HCT116 (cell line): ENCODE results near the gene UBE2G2. TPM values are rescaled to one million over a fixed set of nuclear protein-coding genes. Genes with fewer than 3 reads are reported as not detected.

Source experiments
- ATAC-seq: fragments of 200-7000 bp; cut with Tn5 transposase; 2 replicates; pipeline ENCODE4 v1.9.1; 2020; ENCODE audit warnings: mild to moderate bottlenecking, moderate library complexity
- BruUV-seq: library from RNA; stranded (reverse); fragments of 400-500 nt; replicated peaks from 2 replicates; lab custom pipeline; 2021; lab: Mats Ljungman, UMichigan
- CTCF ChIA-PET: fragments of 300-600 bp; sonication (Branson Sonifier 250); formaldehyde crosslinking; loops from one replicate; lab custom pipeline; 2021; ENCODE audit warnings: antibody characterized with exemption; lab: Charles Lee
- POLR2A ChIA-PET: fragments of 300-600, 350-600 bp; sonication (Branson Sonifier 250); formaldehyde crosslinking; loops from one replicate; lab custom pipeline; 2021; ENCODE audit warnings: antibody characterized with exemption; lab: Charles Lee
- RAD21 ChIA-PET, 2 experiments: fragments of 300-600 bp; sonication (Branson Sonifier 250); formaldehyde crosslinking; loops; one replicate each; lab custom pipeline; 2023; ENCODE audit warnings: low total read pairs in 2 of 2; ENCODE audit not compliant: uncharacterized antibody in 2 of 2, unreplicated experiment in 2 of 2, low non-redundant PET in 1 of 2; lab: Charles Lee
- DNase-seq: peaks from one replicate; pipeline ENCODE4 v3.0.0-alpha.2; 2010; ENCODE audit warnings: low read depth, low spot score
- H2AFZ ChIP-seq: fragments of 200-600 bp; shearing (Covaris generic), sonication (generic); 2 replicates; pipeline ENCODE4 v1.6.1; 2017; ENCODE audit warnings: low read depth, mixed run types, mixed read lengths, antibody characterized with exemption, low read length; ENCODE audit not compliant: poor library complexity, severe bottlenecking
- H3K27ac ChIP-seq: 2 replicates; pipeline ENCODE4 v1.5.1; 2012; ENCODE audit warnings: low read depth, low read length
- H3K27me3 ChIP-seq: fragments of 200-600 bp; sonication (generic); 2 replicates; pipeline ENCODE4 v1.6.1; 2016; ENCODE audit warnings: mixed run types, low read length, mixed read lengths; ENCODE audit not compliant: insufficient read depth
- H3K36me3 ChIP-seq, 2 experiments: fragments of 200-500 bp in 1 of 2; fragments of 200-600 bp in 1 of 2; sonication (Bioruptor generic) in 1 of 2; sonication (generic) in 1 of 2; 2 replicates each; pipeline versions ENCODE4 v1.5.1 to v1.6.1; 2014 to 2016; ENCODE audit warnings: low read length in 2 of 2, inconsistent platforms in 1 of 2, mixed read lengths in 1 of 2, mixed run types in 1 of 2; ENCODE audit not compliant: insufficient read depth in 2 of 2, control insufficient read depth in 1 of 2
- H3K4me1 ChIP-seq, 2 experiments: fragments of 200-600 bp in 1 of 2; sonication (generic) in 1 of 2; 2 replicates each; pipeline versions ENCODE4 v1.5.1 to v1.6.1; 2012 to 2017; ENCODE audit warnings: low read length in 2 of 2, inconsistent platforms in 1 of 2, mild to moderate bottlenecking in 1 of 2, mixed read lengths in 1 of 2, mixed run types in 1 of 2, moderate library complexity in 1 of 2; ENCODE audit not compliant: insufficient read depth in 2 of 2, control insufficient read depth in 1 of 2
- H3K4me2 ChIP-seq: fragments of 200-600 bp; sonication (generic); 2 replicates; pipeline ENCODE4 v1.6.1; 2017; ENCODE audit warnings: mixed run types, low read length, mixed read lengths
- H3K4me3 ChIP-seq, 2 experiments: fragments of 200-600 bp in 1 of 2; sonication (generic) in 1 of 2; replicated peaks in 1 of 2; 2 replicates each; pipeline ENCODE4 v1.5.1; 2011 to 2016; ENCODE audit warnings: low read length in 2 of 2, control low read depth in 1 of 2, low read depth in 1 of 2, mild to moderate bottlenecking in 1 of 2, mixed read lengths in 1 of 2, mixed run types in 1 of 2
- H3K79me2 ChIP-seq: fragments of 200-600 bp; sonication (generic); 2 replicates; pipeline ENCODE4 v1.6.1; 2017; ENCODE audit warnings: mild to moderate bottlenecking, mixed run types, low read length, moderate library complexity, mixed read lengths; ENCODE audit not compliant: insufficient read depth
- H3K9ac ChIP-seq: fragments of 200-600 bp; sonication (generic); 2 replicates; pipeline ENCODE4 v1.6.1; 2016; ENCODE audit warnings: low read length, mixed read lengths
- H3K9me2 ChIP-seq: fragments of 200-600 bp; sonication (generic), shearing (Covaris generic); 2 replicates; pipeline ENCODE4 v1.6.1; 2017; ENCODE audit warnings: mixed run types, mild to moderate bottlenecking, moderate library complexity; ENCODE audit not compliant: insufficient read depth
- H3K9me3 ChIP-seq, 2 experiments: fragments of 200-500 bp in 1 of 2; fragments of 200-600 bp in 1 of 2; sonication (Bioruptor generic) in 1 of 2; sonication (generic) in 1 of 2; 2 replicates each; pipeline ENCODE4 v1.6.1; 2014 to 2017; ENCODE audit warnings: low read length in 2 of 2, mixed read lengths in 2 of 2, inconsistent platforms in 1 of 2, low read depth in 1 of 2, mild to moderate bottlenecking in 1 of 2, mixed run types in 1 of 2, moderate library complexity in 1 of 2; ENCODE audit not compliant: control insufficient read depth in 1 of 2, insufficient read depth in 1 of 2
- H4K20me1 ChIP-seq: fragments of 200-600 bp; sonication (generic), shearing (Covaris generic); 2 replicates; pipeline ENCODE4 v1.6.1; 2017; ENCODE audit warnings: mixed run types, mild to moderate bottlenecking, moderate library complexity; ENCODE audit not compliant: insufficient read depth
- CBX3 ChIP-seq: IDR thresholded peaks from 2 replicates; pipeline ENCODE4 v1.6.1; 2012; ENCODE audit warnings: low read depth
- EGR1 ChIP-seq: IDR thresholded peaks from 2 replicates; pipeline ENCODE4 v1.6.1; 2012; ENCODE audit warnings: low read depth
- EZH2 ChIP-seq: fragments of 200-600 bp; sonication (generic); IDR thresholded peaks from 2 replicates; pipeline ENCODE4 v1.6.1; 2017; ENCODE audit warnings: antibody characterized with exemption, mixed run types
- FOSL1 ChIP-seq: IDR thresholded peaks from 2 replicates; pipeline ENCODE4 v1.6.1; 2012; ENCODE audit warnings: low read depth
- JUND ChIP-seq: IDR thresholded peaks from 2 replicates; pipeline ENCODE4 v1.6.1; 2012
- RAD21 ChIP-seq: IDR thresholded peaks from 2 replicates; pipeline ENCODE4 v1.6.1; 2012; ENCODE audit warnings: low read depth, mild to moderate bottlenecking
- SIN3A ChIP-seq: IDR thresholded peaks from 2 replicates; pipeline ENCODE4 v1.6.1; 2012; ENCODE audit warnings: low read depth
- SP1 ChIP-seq: IDR thresholded peaks from 2 replicates; pipeline ENCODE4 v1.6.1; 2012; ENCODE audit warnings: low read depth
- SRF ChIP-seq: IDR thresholded peaks from 2 replicates; pipeline ENCODE4 v1.6.1; 2012; ENCODE audit warnings: low read depth
- TCF7L2 ChIP-seq: IDR thresholded peaks from 2 replicates; pipeline ENCODE4 v1.7.0; 2011; ENCODE audit warnings: borderline replicate concordance, inconsistent platforms; ENCODE audit not compliant: insufficient read depth, insufficient read length; ENCODE audit errors: extremely low read depth
- ZFX ChIP-seq: fragments of 450-650 bp; IDR thresholded peaks from 2 replicates; pipeline ENCODE4 v1.6.1; 2017
- intact Hi-C: fragments of 100-400 bp; cut with micrococcal nuclease; formaldehyde crosslinking; loops from 2 replicates; pipeline ENCODE4 v1.10.0; 2022
- total RNA-seq: library from RNA; stranded (reverse); gene quantifications from one replicate; pipeline ENCODE4 v1.2.1, GENCODE V29; 2021; ENCODE audit not compliant: unreplicated experiment
- TF ChIP-seq, protein P1 (sequence below): IDR thresholded peaks from 2 replicates; pipeline ENCODE4 v1.6.1; 2011; ENCODE audit warnings: mild to moderate bottlenecking, low read length, moderate library complexity; ENCODE audit not compliant: insufficient replicate concordance; ENCODE audit errors: extremely low read depth
- TF ChIP-seq, protein P2 (sequence below), 3 experiments: fragments of 200-600 bp in 1 of 3; sonication (generic) in 1 of 3; IDR thresholded peaks in 2 of 3; conservative IDR thresholded peaks in 1 of 3; 2 replicates each; pipeline ENCODE4 v1.5.1; 2012 to 2017; ENCODE audit warnings: low read depth in 2 of 3, low read length in 2 of 3, antibody characterized with exemption in 1 of 3, borderline replicate concordance in 1 of 3, control low read depth in 1 of 3, mild to moderate bottlenecking in 1 of 3, mixed read lengths in 1 of 3, mixed run types in 1 of 3, moderate library complexity in 1 of 3; ENCODE audit not compliant: insufficient read depth in 1 of 3

Gene UBE2G2
- total RNA-seq, 1 experiment from 2014 or later = 86.5 TPM

DNA sequence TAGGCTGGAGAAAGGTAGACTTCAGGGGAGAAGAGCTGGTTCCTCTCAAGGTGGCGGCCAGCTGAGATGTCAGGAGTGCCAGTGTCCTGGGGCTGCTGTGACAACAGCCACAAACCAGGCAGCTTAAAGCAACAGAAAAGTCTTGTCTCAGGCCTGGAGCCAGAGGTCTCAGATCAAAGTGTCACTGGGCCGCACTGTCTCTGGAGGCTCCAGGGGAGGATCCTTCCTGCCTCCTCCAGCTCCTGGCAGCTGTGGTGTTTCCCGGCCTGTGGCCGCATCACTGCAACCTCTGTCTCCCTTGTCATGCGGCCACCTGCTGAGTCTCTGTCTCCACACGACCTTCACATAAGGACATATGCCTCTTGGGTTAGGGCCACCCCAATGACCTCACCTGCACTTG lies 65.8 kb downstream of the UBE2G2 start:
- ChIA-PET CTCF (no interaction called here), POLR2A (no interaction called here), RAD21 (no interaction called here)
- Histone ChIP-seq H3K9me3 (no peaks in the 10 kb centered on the region), H2AFZ (no peak overlapping the region), H3K9me2 (no peaks in the 10 kb centered on the region), H3K27me3 (no peaks in the 10 kb centered on the region), H4K20me1 (no peaks in the 10 kb centered on the region), H3K9ac (no peak overlapping the region), H3K79me2 (no peaks in the 10 kb centered on the region), H3K4me1 (no peaks in the 10 kb centered on the region), H3K4me3 (no peak overlapping the region), H3K27ac (no peak overlapping the region), H3K36me3 (no peaks in the 10 kb centered on the region), H3K4me2 (no peak overlapping the region)
- no TSS peak for BruUV-seq
- intact Hi-C loops = no loop called here
- DNase-seq = no peak
- no peak for ATAC-seq
- TF ChIP-seq, protein P1, sequence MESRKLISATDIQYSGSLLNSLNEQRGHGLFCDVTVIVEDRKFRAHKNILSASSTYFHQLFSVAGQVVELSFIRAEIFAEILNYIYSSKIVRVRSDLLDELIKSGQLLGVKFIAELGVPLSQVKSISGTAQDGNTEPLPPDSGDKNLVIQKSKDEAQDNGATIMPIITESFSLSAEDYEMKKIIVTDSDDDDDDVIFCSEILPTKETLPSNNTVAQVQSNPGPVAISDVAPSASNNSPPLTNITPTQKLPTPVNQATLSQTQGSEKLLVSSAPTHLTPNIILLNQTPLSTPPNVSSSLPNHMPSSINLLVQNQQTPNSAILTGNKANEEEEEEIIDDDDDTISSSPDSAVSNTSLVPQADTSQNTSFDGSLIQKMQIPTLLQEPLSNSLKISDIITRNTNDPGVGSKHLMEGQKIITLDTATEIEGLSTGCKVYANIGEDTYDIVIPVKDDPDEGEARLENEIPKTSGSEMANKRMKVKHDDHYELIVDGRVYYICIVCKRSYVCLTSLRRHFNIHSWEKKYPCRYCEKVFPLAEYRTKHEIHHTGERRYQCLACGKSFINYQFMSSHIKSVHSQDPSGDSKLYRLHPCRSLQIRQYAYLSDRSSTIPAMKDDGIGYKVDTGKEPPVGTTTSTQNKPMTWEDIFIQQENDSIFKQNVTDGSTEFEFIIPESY = no peak
- no peak for TF ChIP-seq SIN3A
- no peak for TF ChIP-seq RAD21
- no peak for TF ChIP-seq SRF
- no peak for TF ChIP-seq SP1
- no peak for TF ChIP-seq EZH2
- no peak for TF ChIP-seq EGR1
- no peak for TF ChIP-seq CBX3
- no peak for TF ChIP-seq TCF7L2

DNA sequence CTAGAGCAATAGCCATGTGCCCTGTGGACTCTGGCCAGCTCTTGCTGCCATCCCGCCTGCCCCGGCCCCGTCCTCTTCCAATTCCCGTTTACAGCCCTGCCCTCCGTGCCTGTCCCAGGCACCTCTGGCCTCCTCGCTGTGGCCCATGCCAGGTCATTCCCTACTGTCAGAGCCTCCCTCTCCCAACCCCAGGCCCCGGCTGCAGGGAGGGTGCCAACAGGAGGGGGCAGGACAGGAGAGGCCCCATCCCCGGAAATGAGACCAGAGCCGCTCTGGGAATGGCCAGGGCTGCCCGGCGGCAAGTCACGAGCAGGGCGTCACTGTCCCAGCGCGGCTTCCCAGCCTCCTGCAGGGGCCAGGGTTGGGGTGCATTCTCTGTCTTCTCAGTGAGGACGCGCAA lies 66.8 kb downstream of the UBE2G2 start:
- ATAC-seq (no peak), DNase-seq (no peak)
- Histone ChIP-seq H3K9ac (no peak overlapping the region), H3K4me1 (no peaks in the 10 kb centered on the region), H2AFZ (no peak overlapping the region), H3K27me3 (no peaks in the 10 kb centered on the region), H3K4me2 (no peak overlapping the region), H3K4me3 (no peak overlapping the region), H3K79me2 (no peaks in the 10 kb centered on the region), H3K9me3 (no peaks in the 10 kb centered on the region), H3K36me3 (no peaks in the 10 kb centered on the region), H3K27ac (no peak overlapping the region), H4K20me1 (no peaks in the 10 kb centered on the region), H3K9me2 (no peaks in the 10 kb centered on the region)
- ChIA-PET CTCF (no interaction called here), RAD21 (no interaction called here), POLR2A (no interaction called here)
- BruUV-seq = no TSS peak
- TF ChIP-seq ZFX (no peak), FOSL1 (no peak), JUND (no peak), SP1 (no peak), TCF7L2 (no peak)
- TF ChIP-seq, protein P2, sequence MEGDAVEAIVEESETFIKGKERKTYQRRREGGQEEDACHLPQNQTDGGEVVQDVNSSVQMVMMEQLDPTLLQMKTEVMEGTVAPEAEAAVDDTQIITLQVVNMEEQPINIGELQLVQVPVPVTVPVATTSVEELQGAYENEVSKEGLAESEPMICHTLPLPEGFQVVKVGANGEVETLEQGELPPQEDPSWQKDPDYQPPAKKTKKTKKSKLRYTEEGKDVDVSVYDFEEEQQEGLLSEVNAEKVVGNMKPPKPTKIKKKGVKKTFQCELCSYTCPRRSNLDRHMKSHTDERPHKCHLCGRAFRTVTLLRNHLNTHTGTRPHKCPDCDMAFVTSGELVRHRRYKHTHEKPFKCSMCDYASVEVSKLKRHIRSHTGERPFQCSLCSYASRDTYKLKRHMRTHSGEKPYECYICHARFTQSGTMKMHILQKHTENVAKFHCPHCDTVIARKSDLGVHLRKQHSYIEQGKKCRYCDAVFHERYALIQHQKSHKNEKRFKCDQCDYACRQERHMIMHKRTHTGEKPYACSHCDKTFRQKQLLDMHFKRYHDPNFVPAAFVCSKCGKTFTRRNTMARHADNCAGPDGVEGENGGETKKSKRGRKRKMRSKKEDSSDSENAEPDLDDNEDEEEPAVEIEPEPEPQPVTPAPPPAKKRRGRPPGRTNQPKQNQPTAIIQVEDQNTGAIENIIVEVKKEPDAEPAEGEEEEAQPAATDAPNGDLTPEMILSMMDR (IDR thresholded peaks at IDR 0.05 in 2 of 3, conservative IDR thresholded peaks at IDR 0.05 in 1 of 3; ENCODE audit: borderline replicate concordance in 1 of 3, insufficient read depth in 1 of 3, low read depth in 2 of 3, low read length in 2 of 3) = no peak
- intact Hi-C loops = no loop called here
